VCaP (cell line): ENCODE measurements around the gene FDXACB1.

Experiments used
- H3K27ac ChIP-seq: fragments of 450-650 bp; 2 replicates; pipeline ENCODE4 v1.5.1; 2017
- CTCF ChIP-seq: fragments of 450-650 bp; conservative IDR thresholded peaks from 2 replicates; pipeline ENCODE4 v1.5.1; 2017; ENCODE audit warnings: mild to moderate bottlenecking, moderate library complexity

Gene FDXACB1

DNA sequence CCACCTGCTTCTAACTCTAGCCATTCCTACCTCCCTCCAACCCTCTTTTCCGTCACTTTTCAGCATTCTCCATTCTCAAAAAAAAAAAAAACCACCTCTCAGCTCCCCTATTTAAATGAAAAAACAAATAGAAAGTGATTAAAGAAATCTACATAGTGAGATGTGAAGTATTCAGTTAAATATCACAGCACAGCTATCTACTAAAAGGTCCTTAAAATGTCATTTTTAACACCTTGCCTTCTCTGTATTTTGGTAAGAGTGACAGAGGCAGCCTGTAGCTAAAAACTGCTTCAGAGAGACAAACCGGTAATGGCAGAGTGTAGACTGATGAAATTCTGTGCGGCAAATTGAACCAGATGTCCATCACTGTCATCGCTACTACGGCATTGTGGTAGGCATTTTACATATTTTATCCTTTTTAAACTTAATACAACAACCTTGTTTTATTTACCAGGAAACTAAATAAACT lies 7.2 kb downstream of the FDXACB1 start:
- no peak for TF ChIP-seq CTCF
- peak overlapping the region; percentile 81 for H3K27ac ChIP-seq

DNA sequence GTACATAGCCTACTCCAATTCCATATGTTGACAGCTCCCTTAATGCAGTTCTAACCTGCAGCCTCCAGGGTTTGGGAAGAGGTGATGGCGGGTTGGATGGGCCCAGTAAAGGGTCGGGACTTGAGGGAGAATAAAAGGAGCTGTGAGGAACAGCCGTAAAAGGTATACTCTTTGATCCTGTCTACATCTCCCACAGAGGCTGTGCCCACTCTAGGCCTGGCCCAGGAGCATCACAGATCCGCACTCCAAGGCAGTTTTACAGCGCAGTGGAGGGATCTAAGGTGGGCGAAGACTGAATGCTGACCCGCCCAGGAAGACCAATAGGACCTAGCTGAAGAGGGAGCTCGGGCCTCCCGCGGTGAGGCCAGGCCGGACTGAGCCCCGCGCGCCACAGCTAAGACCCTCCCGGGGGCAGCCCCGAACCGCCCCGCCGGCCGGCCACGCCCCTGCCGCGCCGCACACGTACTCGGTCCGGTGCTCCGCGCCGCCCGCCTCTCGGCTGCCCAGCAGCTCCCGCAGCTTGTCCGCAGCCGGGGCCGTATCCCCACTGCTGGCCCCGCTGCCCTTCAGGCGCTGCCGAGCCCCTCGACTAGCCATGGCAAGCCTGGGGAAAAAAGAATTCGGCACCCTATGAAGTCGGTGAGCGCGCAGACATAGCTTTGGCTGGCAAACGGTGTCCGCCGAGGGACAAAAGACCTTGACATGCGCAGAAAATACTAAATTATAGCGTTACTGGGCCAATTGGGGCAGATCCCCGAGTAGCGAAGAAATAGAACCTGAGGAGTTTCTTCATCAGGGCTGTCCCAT lies 7.9 kb downstream of the FDXACB1 start, which contains the start of gene ALG9:
Gene ALG9, minus strand, starts transcription at position 696 of the 807 bp plus-strand sequence. Its CDS starts 99 bp downstream, at position 597.
- peak within 1 kb of the TSS; percentile 81 for H3K27ac ChIP-seq
- peak; percentile 44 for TF ChIP-seq CTCF

DNA sequence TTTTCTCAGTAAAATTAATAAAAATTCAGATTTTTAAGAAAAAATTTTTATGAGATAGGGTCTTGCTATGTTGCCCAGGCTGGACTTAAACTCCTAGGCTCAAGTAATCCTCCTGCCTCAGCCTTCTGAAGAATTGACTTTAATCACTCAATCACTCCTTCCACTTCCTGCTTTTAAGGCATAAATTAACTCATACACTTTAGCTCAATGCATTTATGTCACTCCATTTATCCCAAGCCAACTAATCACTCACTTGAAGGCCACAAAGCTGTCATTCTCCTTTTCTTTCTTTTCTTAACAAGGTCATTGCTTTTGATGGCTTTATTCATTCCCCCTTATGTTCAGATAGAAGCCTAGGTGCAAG lies 8.5 kb downstream of the FDXACB1 start:
- peak overlapping the region; percentile 81 for H3K27ac ChIP-seq
- TF ChIP-seq CTCF, result no peak

GRCh38 chr11:111870113-111870512 lies 8.9 kb downstream of the FDXACB1 start:
- H3K27ac ChIP-seq, result peak overlapping the region; percentile 81; the same call in 1 of the 2 replicates
- no peak for TF ChIP-seq CTCF

DNA sequence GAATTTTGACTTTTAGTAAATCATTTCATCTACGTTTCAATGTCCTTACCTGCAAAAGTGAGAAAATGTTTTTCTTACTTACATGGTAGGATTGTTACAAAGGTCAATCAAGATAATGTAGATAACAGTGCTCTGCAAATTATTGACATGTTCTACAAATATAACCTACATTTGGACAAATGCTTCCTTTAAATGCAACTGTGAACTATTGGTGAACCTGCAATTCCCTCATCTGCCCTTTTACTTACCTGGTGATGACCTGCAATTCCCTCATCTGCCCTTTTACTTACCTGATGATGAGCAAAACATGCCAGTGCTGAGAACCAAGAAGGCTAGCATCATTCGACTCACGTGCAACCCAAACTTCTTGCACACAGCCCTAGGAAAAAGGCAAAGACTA lies 18.7 kb downstream of the FDXACB1 start:
- no peak for TF ChIP-seq CTCF
- no peak overlapping the region for H3K27ac ChIP-seq

- no peak for TF ChIP-seq CTCF
- H3K27ac ChIP-seq, result no peak overlapping the region
These were observed 23.5 kb downstream of the FDXACB1 start for GRCh38 chr11:111855506-111855905.

- H3K27ac ChIP-seq, result no peak overlapping the region
- TF ChIP-seq CTCF, result no peak
These were observed 26.9 kb downstream of the FDXACB1 start for GRCh38 chr11:111852103-111852502.
